WTC11 (cell line): ENCODE measurements around the gene IPO4. TPM values are rescaled to one million over a fixed set of nuclear protein-coding genes. Genes with fewer than 3 reads are reported as not detected.

Experiments
- ATAC-seq: fragments of 200-7000 bp; cut with Tn5 transposase; 2 replicates; pipeline ENCODE4 v1.10.0; 2021; ENCODE audit warnings: mild to moderate bottlenecking, moderate library complexity
- CTCF ChIA-PET: fragments of 300-600 bp; sonication (Branson Sonifier 250); formaldehyde crosslinking; loops from one replicate; lab custom pipeline; 2021; ENCODE audit warnings: antibody characterized with exemption; lab: Charles Lee
- POLR2A ChIA-PET: fragments of 350-600 bp; sonication (Branson Sonifier 250); formaldehyde crosslinking; loops from one replicate; lab custom pipeline; 2021; ENCODE audit warnings: antibody characterized with exemption; lab: Charles Lee
- DNase-seq: peaks from one replicate; pipeline ENCODE4 v3.0.0; 2021; ENCODE audit warnings: low spot score
- H3K27ac Mint-ChIP-seq: 2 replicates; pipeline ENCODE4 v1.8.0; 2021; ENCODE audit warnings: mixed read lengths
- H3K27me3 Mint-ChIP-seq: 2 replicates; pipeline ENCODE4 v1.8.0; 2021; ENCODE audit warnings: low read depth, mild to moderate bottlenecking, moderate library complexity, mixed read lengths
- H3K36me3 Mint-ChIP-seq: 2 replicates; pipeline ENCODE4 v1.8.0; 2021; ENCODE audit warnings: mixed read lengths
- H3K4me1 Mint-ChIP-seq: 2 replicates; pipeline ENCODE4 v1.8.0; 2022; ENCODE audit warnings: mixed read lengths
- H3K4me3 Mint-ChIP-seq: 2 replicates; pipeline ENCODE4 v1.8.0; 2021; ENCODE audit warnings: mild to moderate bottlenecking, moderate library complexity, mixed read lengths
- H3K9me3 Mint-ChIP-seq: 2 replicates; pipeline ENCODE4 v1.8.0; 2021; ENCODE audit warnings: mixed read lengths
- ATF1 ChIP-seq: sonication (generic); formaldehyde crosslinking; IDR thresholded peaks from 2 replicates; pipeline ENCODE4 v1.8.1; 2023; ENCODE audit warnings: mild to moderate bottlenecking, moderate library complexity, missing genetic modification reagents
- GABPB1 ChIP-seq: sonication (generic); formaldehyde crosslinking; IDR thresholded peaks from 2 replicates; pipeline ENCODE4 v1.8.1; 2023; ENCODE audit warnings: mild to moderate bottlenecking, missing genetic modification reagents
- JUN ChIP-seq: sonication (generic); formaldehyde crosslinking; IDR thresholded peaks from 2 replicates; pipeline ENCODE4 v1.8.0; 2023; ENCODE audit warnings: mild to moderate bottlenecking, missing genetic modification reagents
- KAT7 ChIP-seq: sonication (generic); formaldehyde crosslinking; IDR thresholded peaks from 2 replicates; pipeline ENCODE4 v1.8.1; 2023; ENCODE audit warnings: missing genetic modification reagents, mild to moderate bottlenecking, borderline replicate concordance
- NR1H2 ChIP-seq: sonication (generic); formaldehyde crosslinking; IDR thresholded peaks from 2 replicates; pipeline ENCODE4 v1.9.0; 2021; ENCODE audit warnings: mild to moderate bottlenecking, moderate library complexity, missing genetic modification reagents
- PRRX2 ChIP-seq: fragments of 250-450 bp; sonication (Bioruptor Pico); IDR thresholded peaks from 2 replicates; pipeline ENCODE4 v1.8.0; 2021; ENCODE audit warnings: mild to moderate bottlenecking
- RORB ChIP-seq: fragments of 250-450 bp; sonication (Bioruptor Pico); IDR thresholded peaks from 2 replicates; pipeline ENCODE4 v1.9.0; 2021; ENCODE audit warnings: mild to moderate bottlenecking
- TCF7 ChIP-seq: sonication (generic); formaldehyde crosslinking; IDR thresholded peaks from 2 replicates; pipeline ENCODE4 v1.8.0; 2022; ENCODE audit warnings: mild to moderate bottlenecking, low read depth, missing genetic modification reagents, moderate library complexity
- ZNF121 ChIP-seq: sonication (generic); formaldehyde crosslinking; IDR thresholded peaks from 2 replicates; pipeline ENCODE4 v1.8.0; 2023; ENCODE audit warnings: missing genetic modification reagents
- ZNF317 ChIP-seq: sonication (generic); formaldehyde crosslinking; IDR thresholded peaks from 2 replicates; pipeline ENCODE4 v1.8.1; 2023; ENCODE audit warnings: low read depth, mild to moderate bottlenecking, moderate library complexity, missing genetic modification reagents, borderline replicate concordance
- total RNA-seq: library from RNA; stranded (reverse); gene quantifications from 3 replicates; pipeline ENCODE4 v1.2.3, GENCODE V29; 2021
- TF ChIP-seq, protein P1 (sequence below): sonication (generic); formaldehyde crosslinking; IDR thresholded peaks from 2 replicates; pipeline ENCODE4 v1.8.1; 2023; ENCODE audit warnings: mild to moderate bottlenecking, missing genetic modification reagents, borderline replicate concordance
- TF ChIP-seq, protein P2 (sequence below): sonication (generic); formaldehyde crosslinking; IDR thresholded peaks from 2 replicates; pipeline ENCODE4 v1.8.1; 2022; ENCODE audit warnings: missing genetic modification reagents, borderline replicate concordance
- TF ChIP-seq, protein P3 (sequence below): fragments of 250-450 bp; sonication (Bioruptor Pico); IDR thresholded peaks from 2 replicates; pipeline ENCODE4 v2.1.2; 2022; ENCODE audit warnings: mild to moderate bottlenecking, moderate library complexity
- TF ChIP-seq, protein P4 (sequence below): fragments of 250-450 bp; sonication (Bioruptor Pico); conservative IDR thresholded peaks from 2 replicates; pipeline ENCODE4 v1.9.0; 2021; ENCODE audit warnings: mild to moderate bottlenecking

The IPO4 gene
- total RNA-seq, 1 experiment from 2014 or later: 128 TPM

DNA sequence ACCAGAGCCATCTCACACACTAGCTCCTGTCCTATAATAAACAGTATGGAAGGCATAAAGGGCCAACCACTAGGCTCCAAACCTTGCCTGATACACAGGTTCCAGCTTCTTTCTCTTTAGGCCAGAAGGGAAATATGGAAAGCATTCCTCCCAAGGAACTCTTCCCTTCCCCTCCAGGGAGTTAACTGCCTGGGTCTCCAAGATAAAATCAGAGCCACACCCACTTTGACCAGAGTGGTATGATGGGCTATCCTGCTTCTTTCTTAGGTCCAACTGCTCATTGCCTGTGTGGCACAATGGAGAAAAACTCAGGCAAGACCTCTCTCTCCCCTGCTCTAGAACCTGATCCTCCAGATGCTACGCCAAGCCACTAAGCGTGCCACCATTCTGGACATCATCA is 19.0 kb upstream of the IPO4 start:
- TF ChIP-seq ATF1 (no peak), JUN (CRISPR knock-in tag) (no peak)
- TF ChIP-seq, protein P1, sequence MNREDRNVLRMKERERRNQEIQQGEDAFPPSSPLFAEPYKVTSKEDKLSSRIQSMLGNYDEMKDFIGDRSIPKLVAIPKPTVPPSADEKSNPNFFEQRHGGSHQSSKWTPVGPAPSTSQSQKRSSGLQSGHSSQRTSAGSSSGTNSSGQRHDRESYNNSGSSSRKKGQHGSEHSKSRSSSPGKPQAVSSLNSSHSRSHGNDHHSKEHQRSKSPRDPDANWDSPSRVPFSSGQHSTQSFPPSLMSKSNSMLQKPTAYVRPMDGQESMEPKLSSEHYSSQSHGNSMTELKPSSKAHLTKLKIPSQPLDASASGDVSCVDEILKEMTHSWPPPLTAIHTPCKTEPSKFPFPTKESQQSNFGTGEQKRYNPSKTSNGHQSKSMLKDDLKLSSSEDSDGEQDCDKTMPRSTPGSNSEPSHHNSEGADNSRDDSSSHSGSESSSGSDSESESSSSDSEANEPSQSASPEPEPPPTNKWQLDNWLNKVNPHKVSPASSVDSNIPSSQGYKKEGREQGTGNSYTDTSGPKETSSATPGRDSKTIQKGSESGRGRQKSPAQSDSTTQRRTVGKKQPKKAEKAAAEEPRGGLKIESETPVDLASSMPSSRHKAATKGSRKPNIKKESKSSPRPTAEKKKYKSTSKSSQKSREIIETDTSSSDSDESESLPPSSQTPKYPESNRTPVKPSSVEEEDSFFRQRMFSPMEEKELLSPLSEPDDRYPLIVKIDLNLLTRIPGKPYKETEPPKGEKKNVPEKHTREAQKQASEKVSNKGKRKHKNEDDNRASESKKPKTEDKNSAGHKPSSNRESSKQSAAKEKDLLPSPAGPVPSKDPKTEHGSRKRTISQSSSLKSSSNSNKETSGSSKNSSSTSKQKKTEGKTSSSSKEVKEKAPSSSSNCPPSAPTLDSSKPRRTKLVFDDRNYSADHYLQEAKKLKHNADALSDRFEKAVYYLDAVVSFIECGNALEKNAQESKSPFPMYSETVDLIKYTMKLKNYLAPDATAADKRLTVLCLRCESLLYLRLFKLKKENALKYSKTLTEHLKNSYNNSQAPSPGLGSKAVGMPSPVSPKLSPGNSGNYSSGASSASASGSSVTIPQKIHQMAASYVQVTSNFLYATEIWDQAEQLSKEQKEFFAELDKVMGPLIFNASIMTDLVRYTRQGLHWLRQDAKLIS (CRISPR knock-in tag): no peak
- TF ChIP-seq, protein P2, sequence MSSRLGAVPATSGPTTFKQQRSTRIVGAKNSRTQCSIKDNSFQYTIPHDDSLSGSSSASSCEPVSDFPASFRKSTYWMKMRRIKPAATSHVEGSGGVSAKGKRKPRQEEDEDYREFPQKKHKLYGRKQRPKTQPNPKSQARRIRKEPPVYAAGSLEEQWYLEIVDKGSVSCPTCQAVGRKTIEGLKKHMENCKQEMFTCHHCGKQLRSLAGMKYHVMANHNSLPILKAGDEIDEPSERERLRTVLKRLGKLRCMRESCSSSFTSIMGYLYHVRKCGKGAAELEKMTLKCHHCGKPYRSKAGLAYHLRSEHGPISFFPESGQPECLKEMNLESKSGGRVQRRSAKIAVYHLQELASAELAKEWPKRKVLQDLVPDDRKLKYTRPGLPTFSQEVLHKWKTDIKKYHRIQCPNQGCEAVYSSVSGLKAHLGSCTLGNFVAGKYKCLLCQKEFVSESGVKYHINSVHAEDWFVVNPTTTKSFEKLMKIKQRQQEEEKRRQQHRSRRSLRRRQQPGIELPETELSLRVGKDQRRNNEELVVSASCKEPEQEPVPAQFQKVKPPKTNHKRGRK (CRISPR knock-in tag): no peak
- TF ChIP-seq, all 79 proteins: peak for 0
- no peak overlapping the region for H3K27ac Mint-ChIP-seq
- no peak overlapping the region for H3K4me3 Mint-ChIP-seq
- DNase-seq (no peak), ATAC-seq (no peak)
- POLR2A ChIA-PET: no interaction called here
- H3K36me3 Mint-ChIP-seq: peaks cover 75% of the 10 kb centered on the region
- H3K9me3 Mint-ChIP-seq: peaks cover 6% of the 10 kb centered on the region
- CTCF ChIA-PET: interaction anchor here (0.5 to 1.1 kb wide), 2 partner anchors 12 to 21 kb away, joined by 3 to 4 read pairs; partner anchors contain the start of gene TM9SF1
- H3K27me3 Mint-ChIP-seq: no peaks in the 10 kb centered on the region
- H3K4me1 Mint-ChIP-seq: peaks cover 7% of the 10 kb centered on the region

DNA sequence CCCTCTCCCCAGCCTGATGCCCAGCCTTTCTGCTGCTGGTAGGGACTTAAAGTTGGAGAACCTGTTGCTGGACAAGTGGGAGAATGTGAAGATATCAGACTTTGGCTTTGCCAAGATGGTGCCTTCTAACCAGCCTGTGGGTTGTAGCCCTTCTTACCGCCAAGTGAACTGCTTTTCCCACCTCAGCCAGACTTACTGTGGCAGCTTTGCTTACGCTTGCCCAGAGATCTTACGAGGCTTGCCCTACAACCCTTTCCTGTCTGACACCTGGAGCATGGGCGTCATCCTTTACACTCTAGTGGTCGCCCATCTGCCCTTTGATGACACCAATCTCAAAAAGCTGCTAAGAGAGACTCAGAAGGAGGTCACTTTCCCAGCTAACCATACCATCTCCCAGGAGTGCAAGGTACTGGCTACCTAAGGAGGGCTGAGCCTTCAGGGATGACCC is 18.5 kb upstream of the IPO4 start:
- ATAC-seq: no peak
- Mint-ChIP-seq H3K36me3 (peaks cover 80% of the 10 kb centered on the region), H3K27ac (no peak overlapping the region), H3K9me3 (peaks cover 11% of the 10 kb centered on the region), H3K4me3 (no peak overlapping the region), H3K27me3 (no peaks in the 10 kb centered on the region), H3K4me1 (peaks cover 9% of the 10 kb centered on the region)
- CTCF ChIA-PET: interaction anchor here (0.5 to 1.1 kb wide), 3 partner anchors 12 to 36 kb away, joined by 3 to 5 read pairs (median 4); partner anchors contain the start of gene TM9SF1
- no peak for TF ChIP-seq ZNF317 (CRISPR knock-in tag)
- TF ChIP-seq, protein P3, sequence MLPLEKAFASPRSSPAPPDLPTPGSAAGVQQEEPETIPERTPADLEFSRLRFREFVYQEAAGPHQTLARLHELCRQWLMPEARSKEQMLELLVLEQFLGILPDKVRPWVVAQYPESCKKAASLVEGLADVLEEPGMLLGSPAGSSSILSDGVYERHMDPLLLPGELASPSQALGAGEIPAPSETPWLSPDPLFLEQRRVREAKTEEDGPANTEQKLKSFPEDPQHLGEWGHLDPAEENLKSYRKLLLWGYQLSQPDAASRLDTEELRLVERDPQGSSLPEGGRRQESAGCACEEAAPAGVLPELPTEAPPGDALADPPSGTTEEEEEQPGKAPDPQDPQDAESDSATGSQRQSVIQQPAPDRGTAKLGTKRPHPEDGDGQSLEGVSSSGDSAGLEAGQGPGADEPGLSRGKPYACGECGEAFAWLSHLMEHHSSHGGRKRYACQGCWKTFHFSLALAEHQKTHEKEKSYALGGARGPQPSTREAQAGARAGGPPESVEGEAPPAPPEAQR (CRISPR knock-in tag): no peak
- no peak for TF ChIP-seq RORB (CRISPR knock-in tag)
- TF ChIP-seq, protein P1 (CRISPR knock-in tag): no peak
- TF ChIP-seq, protein P4, sequence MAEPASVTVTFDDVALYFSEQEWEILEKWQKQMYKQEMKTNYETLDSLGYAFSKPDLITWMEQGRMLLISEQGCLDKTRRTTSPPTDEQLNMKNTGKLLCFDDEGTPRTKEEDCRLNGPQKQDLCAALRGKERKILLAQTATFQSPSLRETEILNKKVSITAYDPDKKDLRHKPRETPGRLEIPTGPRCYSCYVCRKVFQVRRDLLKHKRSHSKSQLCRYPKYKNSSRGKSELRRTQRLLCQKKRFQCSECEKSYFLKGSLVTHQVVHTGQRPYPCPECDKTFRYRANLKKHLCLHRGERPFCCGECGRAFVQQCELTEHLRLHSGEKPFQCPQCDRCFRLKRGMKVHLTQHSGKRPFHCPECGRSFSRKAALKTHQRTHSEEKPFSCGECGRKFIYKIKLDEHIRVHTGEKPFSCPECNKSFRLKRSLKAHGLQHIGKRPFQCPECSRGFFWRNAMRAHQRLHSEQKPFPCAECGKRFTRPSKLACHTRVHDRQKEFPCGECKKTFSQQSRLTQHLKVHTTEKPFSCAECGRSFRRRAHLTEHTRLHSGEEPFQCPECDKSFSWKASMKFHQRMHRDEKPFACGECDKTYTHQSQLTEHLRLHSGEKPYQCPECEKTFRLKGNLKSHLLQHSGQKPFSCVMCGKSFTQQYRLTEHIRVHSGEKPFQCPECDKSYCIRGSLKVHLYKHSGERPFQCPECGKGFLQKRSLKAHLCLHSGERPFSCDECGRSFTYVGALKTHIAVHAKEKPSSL (CRISPR knock-in tag): no peak
- no peak for TF ChIP-seq TCF7 (CRISPR knock-in tag)
- no peak for TF ChIP-seq GABPB1 (CRISPR knock-in tag)
- TF ChIP-seq KAT7: no peak
- TF ChIP-seq JUN (CRISPR knock-in tag): no peak
- no peak for TF ChIP-seq NR1H2 (CRISPR knock-in tag)
- no peak for TF ChIP-seq ZNF121 (CRISPR knock-in tag)
- no peak for TF ChIP-seq PRRX2 (CRISPR knock-in tag)
- DNase-seq: no peak
- POLR2A ChIA-PET: no interaction called here
